Left renal cortex interstitium (tissue), 4 donors: Measurements from ENCODE around the gene RSBN1. TPM values are rescaled to one million over a fixed set of nuclear protein-coding genes. Genes with fewer than 3 reads are reported as not detected.
"Not testable (repeated sequence)": the region's sequence is repeated elsewhere in the genome, so short reads cannot be mapped to it uniquely, and the experiment has no call there.

Experiments used
- DNase-seq, 4 donors: peaks; one replicate each; pipeline ENCODE4 v3.0.0-alpha.2; 2013; ENCODE audit warnings: low read depth in 4 of 4, low spot score in 2 of 4, missing footprints in 1 of 4
- polyA plus RNA-seq, 4 donors: library from polyadenylated mRNA; unstranded; fragments of 120-200 nt; gene quantifications; one replicate each; pipeline ENCODE4 v1.2.1, GENCODE V29; 2013; ENCODE audit not compliant: insufficient read length in 4 of 4

Gene RSBN1
- polyA plus RNA-seq, 4 donors: 21.8 to 31.1 (median 26.4) TPM

DNA sequence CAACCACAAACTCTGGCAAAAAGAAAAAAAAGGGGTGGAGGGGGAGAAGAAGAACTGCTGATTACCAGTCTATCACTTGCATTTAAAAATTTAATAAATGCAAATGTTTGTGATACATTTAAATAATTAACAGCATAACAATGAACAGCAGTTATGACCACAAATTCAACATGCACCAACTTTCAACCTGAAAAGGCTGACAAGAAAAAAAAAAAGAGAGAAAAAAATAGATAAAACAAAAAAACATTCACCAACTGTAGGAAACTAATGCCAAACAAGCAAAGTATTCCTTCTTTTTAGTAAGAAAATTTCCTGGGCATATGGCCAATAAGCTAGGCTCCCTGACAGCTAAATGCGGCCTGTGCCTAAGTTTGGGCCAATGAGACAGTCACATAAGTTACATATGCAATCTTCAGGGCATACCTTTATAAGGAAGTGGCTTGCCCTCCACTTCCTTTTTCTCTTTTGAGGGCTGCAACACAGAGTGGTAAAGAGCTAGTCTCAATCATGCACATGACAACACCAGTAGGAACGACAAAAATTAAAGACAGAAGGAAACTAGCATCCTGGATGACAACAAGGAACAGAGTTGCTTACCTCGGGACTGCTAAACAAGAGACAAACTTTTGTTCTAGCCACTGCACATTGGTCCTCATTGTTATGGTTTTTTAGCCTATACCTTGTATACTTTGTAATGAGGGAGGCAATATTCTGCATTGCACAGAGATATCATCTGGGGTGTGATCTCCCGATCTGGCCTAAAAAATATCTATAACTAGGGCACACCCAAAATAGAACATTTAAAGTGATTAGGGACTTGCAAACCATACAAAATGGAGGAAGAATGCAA, 28.8 kb downstream of the RSBN1 start:
- no peak for DNase-seq

DNA sequence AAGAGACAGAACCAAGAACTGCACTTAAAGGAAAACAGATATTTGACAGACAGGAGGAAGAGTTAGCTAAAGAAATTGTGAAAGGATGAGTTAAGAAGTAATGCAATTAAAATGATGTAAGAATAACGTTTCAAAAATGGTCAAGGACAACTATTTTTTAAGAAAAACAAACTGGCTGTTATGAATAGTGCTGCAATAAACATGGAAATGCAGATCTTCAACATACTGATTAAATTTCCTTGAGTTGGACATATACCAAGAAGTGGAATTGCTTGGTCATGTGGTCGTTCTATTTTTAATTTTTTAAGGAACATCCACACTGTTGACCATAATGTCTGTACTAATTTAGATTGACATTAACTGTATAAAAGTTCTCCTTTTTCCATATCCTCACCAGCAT, 29.9 kb downstream of the RSBN1 start:
- DNase-seq: no peak

DNA sequence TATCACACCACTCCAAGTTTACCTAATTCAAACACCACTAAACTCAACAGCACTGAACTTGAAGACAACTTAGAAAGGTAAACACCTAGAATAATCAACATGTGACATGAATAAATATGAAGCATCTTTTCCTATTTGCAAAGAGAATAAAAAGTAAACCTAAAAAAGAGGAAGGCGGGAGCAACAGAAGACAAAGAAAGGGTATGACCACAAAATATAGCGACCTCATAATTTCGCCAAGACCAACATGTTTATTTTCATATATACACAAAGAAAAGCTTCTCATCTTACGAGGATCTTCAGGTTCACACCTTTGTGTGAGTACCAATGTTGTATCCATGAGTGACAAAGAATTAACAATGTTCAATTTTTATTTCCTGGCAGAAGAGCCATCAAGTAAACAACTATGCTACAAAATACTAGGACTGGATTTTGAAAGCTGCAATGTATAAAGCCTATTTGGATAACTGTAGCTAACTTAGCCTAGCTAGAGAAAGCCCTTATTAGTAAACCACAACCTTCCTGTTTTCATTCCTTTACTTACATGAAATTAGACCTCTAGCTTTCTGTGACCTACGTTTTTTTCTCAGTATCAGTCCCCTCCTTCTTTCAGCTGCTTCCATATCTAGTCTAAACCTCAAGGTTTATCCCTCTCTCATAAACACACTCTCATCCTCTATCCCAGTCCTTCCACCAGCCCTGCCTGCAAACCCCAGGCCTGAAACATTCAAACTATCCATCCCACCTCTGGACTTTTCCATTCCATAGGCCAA, 31.7 kb downstream of the RSBN1 start:
- DNase-seq: no peak

DNA sequence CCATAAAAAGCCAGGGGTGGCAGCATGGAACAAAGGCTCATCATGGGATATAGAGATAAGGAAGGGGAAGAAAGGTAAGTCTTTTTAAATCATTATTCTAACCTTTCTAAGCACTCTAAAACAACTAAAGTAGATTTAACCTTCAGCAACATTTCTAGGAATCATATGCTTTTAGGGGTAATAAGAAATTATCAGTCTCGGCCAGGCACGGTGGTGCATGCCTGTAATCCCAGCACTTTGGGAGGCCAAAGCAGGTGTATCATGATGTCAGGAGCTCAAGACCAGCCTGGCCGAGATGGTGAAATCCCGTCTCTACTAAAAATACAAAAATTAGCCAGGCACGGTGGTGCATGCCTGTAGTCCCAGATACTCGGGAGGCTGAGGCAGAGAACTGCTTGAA, 32.7 kb downstream of the RSBN1 start:
- DNase-seq: no peak

DNA sequence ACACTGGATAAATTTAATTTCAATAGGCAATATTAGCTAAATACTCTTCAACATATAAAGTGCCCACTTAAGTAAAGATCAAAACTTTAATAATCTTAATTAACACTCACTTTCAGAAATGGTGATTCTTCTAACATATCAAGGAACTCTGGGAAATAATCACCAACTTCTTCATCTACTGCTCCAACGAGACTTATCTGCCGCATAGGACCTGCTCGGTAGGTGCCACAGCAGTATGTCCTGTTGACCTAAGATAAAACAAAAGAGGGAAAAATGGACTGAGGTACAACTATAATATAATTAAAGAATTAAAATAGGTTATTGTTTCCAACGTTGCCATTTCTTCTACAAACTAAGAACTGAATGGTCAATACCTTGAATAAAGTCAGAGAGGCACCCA, 34.7 kb downstream of the RSBN1 start:
- DNase-seq: no peak

DNA sequence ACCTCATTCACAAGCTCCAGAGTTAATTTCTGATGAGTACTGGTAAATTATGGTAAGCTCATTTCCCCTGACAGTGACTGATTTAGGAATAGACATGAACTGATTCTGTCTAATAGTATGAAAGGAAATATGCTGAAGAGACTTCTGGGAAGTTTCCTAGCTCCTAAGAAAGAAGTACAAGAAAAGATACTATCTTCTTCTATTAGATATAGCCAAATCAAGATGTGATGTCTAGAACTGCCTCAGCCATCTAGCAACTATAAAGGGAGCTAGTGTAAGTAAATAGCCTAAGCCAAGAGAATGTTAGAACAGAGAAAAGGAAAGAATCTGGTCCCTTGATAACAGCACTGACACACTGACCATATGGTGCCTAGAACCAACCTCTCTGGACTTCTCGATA, 42.2 kb downstream of the RSBN1 start:
- DNase-seq: no peak

DNA sequence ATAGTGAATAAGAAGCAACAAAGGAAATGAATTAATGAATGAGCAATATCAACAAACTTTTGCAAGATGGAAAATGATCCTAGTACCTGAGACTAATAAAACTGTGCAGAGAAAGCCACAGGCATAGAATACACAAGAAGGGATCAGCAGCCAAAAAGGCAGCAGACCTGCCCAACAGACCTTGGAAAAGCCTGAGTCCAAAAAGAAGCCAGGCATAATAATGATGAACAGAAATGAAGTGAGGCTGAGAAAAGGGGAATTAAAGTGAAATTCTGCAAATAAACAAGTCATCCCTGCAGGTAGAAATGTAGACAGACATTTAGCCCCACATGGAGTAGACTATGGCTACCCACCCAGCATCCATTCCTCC, 42.7 kb downstream of the RSBN1 start:
- DNase-seq: no peak

DNA sequence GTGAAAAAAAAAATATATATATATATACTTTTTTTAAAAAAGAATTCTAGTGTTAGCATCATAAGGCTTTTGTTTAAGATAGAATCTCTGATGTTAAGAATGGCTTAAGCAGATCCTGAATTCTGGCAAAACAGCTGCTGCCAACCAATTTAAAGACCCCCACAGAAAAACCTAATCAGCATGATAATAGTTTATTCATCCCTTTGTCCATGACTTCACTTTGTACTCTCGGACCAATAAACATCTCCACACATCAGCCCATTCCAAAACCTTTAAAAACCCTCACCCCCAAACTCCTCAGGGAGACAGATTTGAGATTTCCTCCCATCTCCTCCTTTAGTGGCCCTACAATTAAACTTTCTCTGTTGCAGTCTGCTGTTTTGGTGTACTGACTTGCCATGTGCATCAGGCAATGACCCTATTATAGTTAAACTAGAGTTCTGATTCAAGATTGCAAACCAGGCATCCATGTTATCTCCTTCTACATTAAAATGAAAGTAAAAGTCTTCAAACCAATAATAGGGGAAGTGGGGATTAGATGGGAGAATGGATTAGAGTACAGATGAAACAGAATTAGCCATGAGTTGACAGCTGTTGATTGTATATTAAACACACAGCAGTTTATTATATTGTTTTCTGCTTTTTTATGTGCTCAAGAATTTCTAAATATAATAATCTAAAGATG, 43.2 kb downstream of the RSBN1 start:
- no peak for DNase-seq

DNA sequence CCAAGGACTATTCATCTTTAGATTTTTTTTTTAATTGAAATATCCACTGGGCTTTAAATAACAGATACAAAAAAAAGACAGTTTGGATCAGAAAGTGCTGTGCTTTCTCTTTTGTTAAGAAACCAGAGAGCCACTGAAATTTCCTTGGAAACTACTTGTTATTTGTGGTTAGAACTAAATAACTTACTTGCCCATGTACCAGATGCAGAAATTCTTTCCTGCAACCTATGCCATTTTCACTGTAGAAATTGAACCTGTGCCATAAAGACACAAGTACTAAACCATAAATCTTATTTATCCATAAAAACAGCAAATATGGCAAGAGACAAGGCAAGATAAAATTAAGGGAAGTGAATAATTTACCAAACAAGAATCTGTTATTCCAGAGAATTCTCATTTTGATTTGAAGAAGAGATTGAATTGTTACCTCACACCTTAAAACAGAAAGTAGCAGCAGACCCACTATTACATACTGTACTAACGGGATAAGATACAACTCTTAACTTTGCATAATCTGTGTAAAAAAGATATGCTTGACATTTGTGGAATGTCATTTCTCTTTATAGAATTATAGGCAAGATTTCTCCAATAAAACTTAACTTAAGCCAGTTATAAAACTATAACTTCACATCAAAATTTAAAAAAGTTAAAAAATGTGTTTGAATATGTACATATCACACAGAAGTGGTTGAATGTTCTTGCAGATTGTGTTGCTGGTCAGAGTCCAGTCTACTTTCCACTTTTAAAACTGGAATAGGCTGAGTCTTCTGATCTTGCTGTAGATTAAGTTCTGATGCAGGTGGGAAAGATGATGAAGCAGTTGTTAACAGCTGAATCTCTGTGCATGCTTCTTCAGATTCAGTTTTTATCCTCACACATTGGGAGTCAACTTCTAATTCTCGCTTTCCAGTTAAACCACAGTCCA, 46.7 kb downstream of the RSBN1 start:
- no peak for DNase-seq

DNA sequence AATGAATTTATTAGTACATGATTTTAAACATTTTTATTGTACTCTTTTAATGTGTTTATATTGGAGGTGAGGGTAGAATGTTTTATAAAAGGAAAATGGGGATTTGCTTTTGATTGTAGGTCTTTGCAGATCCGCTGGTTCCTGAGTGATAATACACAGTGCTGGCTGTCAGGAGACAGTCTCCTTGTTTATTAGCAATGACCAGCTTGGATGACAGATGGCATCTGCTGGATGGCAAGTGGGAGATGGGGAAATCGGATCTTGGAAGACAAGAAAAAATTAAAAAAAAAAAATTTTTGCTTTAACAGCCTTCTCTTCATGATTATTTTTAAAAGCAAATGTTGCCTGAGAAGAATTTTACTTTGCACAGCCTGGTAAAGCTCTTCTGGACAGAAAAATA, 48.6 kb downstream of the RSBN1 start:
- DNase-seq: no peak

DNA sequence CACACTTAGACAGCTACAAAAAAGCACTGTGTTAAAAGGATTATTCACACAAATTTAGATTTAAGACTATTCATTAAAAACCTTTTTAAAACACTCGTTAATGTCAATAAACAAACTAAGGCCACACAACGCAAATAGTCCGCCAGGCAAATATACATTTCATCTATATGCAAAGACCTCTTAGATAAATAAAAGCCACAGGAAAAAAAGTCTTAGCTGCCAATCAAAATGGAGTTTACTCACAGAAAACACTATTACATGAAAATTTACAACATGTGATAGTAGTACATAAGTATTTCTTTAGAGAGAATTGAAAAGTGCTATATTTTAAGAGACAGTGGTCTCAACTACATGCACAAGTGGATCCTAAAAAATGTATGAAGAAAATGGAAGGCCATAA, 50.3 kb downstream of the RSBN1 start:
- no peak for DNase-seq

DNA sequence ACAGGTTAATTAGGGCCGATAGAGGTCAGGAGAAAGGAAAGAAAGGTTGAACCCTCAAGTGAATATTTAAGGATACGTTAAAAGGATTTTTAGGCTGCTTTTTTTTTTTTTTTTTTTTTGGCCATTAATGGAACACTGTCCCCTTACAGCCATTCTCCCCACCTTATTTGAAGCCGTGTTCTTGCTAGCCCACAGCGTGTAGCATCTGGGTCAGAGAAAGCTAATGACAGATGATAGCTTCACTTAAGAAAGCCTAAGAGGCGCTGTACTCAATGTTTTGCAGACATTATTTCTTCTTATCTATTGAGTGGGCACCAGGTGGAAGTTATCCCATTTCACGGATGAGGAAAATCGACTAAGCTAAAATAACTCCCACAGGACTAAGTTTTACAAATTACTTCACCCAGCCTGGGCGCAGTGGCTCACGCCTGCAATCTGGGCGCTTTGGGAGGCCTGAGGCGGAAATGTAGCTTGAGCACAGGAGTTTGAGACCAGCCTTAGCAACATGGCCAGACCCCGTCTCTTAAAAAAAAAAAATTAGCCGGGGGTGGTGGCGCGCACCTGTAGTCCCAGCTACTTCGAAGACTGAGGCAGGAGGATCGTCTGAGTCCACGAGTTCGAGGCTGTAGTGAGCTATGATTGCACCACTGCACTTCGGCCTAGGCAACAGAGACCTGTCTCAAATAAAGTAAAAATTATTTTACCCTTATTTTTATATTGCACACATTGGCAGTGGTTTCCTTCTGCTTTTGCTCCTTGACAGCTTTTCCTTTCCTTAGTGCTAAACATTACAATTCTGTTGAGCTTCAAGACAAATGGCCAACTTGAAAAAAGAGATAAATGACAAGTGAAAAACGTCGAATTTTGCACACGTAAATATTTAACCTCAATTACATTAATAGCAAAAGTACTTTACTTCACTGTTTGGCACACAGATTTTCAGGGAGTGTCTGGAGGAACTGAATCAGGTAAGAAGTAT, 51.9 kb downstream of the RSBN1 start:
- DNase-seq: no peak

DNA sequence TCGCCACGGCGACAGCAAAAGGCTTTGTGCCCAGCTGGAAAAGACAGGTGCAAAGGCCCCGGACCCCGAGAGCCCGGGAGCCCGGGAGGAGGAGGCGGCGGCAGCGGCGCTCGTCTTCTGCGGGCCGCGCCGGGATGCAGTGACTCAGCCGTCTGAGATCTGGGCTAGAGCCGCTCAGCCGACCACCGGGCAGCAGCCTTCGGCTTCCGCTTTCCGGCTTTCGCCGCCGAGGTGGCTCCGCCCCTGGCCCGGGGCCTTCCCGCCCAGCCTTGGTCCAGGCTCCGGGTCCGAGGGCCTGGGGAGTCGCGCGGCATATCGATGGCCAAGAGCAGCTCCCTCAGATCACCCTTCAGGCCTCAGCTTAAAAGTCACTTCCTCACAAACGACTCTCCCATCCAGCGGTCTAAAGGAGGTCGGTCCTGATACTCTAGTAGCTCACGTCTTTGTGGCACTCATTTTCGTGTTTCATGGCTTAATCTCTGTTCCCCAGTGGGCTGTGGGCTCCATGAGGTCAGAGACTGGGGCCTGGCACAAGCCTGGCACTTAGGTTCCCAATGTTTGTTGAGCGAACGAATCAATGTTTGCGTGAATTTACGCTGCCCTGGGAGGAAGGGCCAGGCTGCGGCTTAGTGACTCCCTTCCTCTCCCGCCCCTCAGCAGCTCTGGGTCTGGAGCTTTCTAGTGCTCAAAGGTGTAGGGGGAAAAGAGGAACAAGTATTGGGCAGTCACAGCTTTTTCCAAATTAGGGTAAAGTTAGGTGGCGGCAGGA, 52.8 kb downstream of the RSBN1 start, which contains the start of gene PHTF1:
PHTF1 (minus strand) TSS at position 154 of the 769 bp plus-strand sequence. CDS start 783 bp downstream, outside the sequence.
- DNase-seq: peak; percentile 42 to 75 (median 58)

DNA sequence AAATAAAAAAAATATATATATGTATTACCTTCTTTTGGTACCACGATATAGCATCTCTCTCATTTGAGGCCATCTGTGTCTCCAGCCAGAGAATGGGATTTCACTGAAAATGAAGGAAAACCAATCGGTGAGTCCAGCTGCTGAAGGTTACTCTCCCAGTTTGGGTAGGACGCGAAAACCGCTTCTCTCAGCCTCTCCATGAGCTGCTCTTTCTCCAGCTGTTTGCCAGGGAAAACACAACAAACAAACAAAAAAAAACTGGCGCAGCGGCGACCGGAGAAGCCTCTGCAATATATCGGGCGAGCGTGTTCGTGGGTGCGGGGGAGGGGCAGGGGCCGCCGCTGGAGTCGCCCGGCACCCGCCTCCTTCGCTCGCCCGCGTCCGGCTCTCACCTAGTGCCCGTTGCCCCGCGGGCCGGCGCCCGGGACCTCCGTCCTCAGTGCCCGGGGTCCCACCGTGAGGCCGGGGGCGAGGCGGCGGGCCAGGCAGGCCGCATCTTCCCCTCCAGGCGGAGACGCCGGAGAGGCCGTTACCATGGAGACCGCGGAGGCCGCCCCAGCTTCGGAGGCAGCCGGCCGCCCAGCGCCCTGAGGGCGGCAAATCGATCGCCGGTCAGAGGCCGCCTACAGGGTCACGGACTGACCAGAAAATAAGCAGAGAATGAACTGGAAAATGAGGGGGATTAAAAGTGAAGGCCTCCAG, 53.5 kb downstream of the RSBN1 start:
- DNase-seq: peak; percentile 29 to 53 (median 42)

DNA sequence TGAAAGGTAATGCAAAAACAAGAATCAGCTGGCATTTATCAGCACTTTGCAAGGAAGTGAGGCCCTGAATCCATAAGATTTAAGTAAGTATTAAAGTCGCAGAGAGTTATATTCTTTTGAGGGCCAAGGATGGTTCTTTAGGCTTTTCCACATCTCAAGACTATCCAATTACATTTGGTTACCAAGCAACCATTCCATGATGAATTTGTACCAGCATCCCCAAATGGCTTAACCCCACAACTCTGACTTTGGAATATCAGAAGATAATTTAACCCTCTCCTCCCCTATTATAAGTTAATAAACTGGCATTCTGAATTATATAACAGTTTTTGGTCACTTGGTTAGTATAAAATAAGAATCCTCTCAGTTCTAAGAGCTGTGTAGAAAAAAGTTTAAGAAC, 55.8 kb downstream of the RSBN1 start:
- DNase-seq: no peak

DNA sequence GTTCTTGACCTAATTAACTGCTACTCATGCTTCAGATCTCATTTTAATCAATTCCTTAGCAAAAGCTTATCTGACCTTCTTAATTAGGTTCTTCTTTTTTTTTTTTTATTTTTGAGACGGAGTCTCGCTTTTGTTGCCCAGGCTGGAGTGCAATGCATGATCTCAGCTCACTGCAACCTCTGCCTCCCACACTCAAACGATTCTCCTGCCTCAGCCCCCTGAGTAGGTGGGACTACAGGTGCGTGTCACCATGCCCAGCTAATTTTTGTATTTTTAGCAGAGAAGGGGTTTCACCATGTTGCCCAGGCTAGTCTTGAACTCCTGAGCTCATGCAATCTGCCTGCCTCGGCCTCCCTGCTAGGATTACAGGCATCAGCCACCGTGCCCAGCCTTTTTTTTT, 58.9 kb downstream of the RSBN1 start:
- not testable (repeated sequence) for DNase-seq

DNA sequence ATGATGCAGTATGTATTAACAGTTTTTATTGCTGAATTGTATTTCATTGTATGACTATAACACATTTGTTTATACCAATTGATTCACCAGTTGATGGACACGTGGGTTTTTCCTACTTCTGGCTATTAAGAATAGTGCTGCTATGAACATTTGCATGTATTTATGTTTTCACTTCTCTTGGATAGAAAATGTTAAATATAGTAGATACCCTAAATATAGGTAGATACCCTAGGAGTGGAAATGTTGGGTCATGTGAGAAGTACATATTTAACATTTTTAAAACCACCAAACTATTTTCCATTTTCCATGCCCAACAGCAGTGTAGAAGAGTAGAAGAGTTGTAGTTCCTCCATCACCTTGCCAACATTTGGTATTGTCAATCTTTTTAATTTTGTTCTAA, 60.8 kb downstream of the RSBN1 start:
- no peak for DNase-seq

DNA sequence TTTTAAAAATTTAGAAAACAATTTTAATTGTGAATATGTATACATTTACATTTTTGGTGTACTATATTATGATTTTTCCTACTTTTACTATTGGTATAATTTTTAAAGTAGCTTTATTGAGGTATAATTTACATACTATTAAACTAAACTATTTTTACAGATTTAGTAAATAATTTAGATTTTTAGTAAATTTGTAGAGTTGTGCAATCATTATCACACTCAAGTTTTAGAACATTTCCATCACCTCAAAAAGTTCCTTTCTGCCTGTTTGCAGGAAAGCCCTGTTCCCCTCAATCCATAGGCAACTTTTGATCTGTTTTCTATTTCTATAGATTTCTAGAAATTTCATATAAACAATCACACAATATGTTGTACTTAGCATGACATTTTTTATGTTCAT, 61.2 kb downstream of the RSBN1 start:
- DNase-seq: no peak
